Left lung (tissue), 10 donors: ENCODE data around the gene ANHX. TPM values are rescaled to one million over a fixed set of nuclear protein-coding genes. Genes with fewer than 3 reads are reported as not detected.

Experiments used
- ATAC-seq: fragments of 200-7000 bp; cut with Tn5 transposase; one replicate; pipeline ENCODE4 v1.9.1; 2020; ENCODE audit warnings: moderate library complexity
- DNase-seq, 4 donors: peaks; one replicate each; pipeline ENCODE4 v3.0.0-alpha.2; 2013 to 2020
- H3K27ac ChIP-seq, 2 donors: fragments of 200-600 bp; sonication (generic) in 1 of 2; one replicate each; pipeline versions ENCODE4 v1.5.0 to v1.8.0; 2020 to 2021
- H3K27me3 ChIP-seq, 2 donors: fragments of 200-600 bp; sonication (generic) in 1 of 2; one replicate each; pipeline versions ENCODE4 v1.5.0 to v1.8.0; 2020 to 2021
- H3K36me3 ChIP-seq, 2 donors: fragments of 200-600 bp; sonication (generic) in 1 of 2; one replicate each; pipeline versions ENCODE4 v1.5.0 to v1.8.0; 2020 to 2021
- H3K4me1 ChIP-seq, 2 donors: fragments of 200-600 bp; one replicate each; pipeline ENCODE4 v1.8.0; 2021
- H3K4me3 ChIP-seq, 2 donors: fragments of 200-600 bp; sonication (generic) in 1 of 2; one replicate each; pipeline versions ENCODE4 v1.5.0 to v1.8.0; 2020 to 2021; ENCODE audit warnings: mild to moderate bottlenecking in 1 of 2
- H3K9me3 ChIP-seq, 2 donors: fragments of 200-600 bp; sonication (generic) in 1 of 2; one replicate each; pipeline versions ENCODE4 v1.5.0 to v1.8.0; 2020 to 2021
- intact Hi-C, 2 donors: fragments of 100-400 bp; cut with DNase I; formaldehyde crosslinking; loops; one replicate each; pipeline versions ENCODE4 v1.11.2 to v1.14.2; 2022
- polyA plus RNA-seq, 6 donors: library from polyadenylated mRNA; unstranded; fragments of 120-200 nt; gene quantifications; one replicate each; pipeline ENCODE4 v1.2.1, GENCODE V29; 2013; ENCODE audit not compliant: insufficient read length in 6 of 6
- total RNA-seq, 2 donors: library from RNA; stranded (reverse); fragmentation: NEBNext Ultra II Directional; extraction: Animal tissue kit (Norgen Biotek cat#: 25700); gene quantifications; one replicate each; pipeline ENCODE4 v1.2.1, GENCODE V29; 2021
- TF ChIP-seq, protein P1 (sequence below), 2 donors: fragments of 200-600 bp; sonication (generic) in 1 of 2; IDR thresholded peaks; one replicate each; pipeline versions ENCODE4 v1.5.0 to v1.8.0; 2021; ENCODE audit warnings: antibody characterized with exemption in 2 of 2
- donor health status: DM: no; HTN: yes; CAD: no.
- donor health status: DM: no; HTN: no; CAD: no.

The ANHX gene
- total and polyA plus RNA-seq, 8 donors, result not detected

GRCh38 chr12:133190176-133190575 is 45.5 kb downstream of the ANHX start:
- TF ChIP-seq, protein P1, sequence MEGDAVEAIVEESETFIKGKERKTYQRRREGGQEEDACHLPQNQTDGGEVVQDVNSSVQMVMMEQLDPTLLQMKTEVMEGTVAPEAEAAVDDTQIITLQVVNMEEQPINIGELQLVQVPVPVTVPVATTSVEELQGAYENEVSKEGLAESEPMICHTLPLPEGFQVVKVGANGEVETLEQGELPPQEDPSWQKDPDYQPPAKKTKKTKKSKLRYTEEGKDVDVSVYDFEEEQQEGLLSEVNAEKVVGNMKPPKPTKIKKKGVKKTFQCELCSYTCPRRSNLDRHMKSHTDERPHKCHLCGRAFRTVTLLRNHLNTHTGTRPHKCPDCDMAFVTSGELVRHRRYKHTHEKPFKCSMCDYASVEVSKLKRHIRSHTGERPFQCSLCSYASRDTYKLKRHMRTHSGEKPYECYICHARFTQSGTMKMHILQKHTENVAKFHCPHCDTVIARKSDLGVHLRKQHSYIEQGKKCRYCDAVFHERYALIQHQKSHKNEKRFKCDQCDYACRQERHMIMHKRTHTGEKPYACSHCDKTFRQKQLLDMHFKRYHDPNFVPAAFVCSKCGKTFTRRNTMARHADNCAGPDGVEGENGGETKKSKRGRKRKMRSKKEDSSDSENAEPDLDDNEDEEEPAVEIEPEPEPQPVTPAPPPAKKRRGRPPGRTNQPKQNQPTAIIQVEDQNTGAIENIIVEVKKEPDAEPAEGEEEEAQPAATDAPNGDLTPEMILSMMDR (IDR thresholded peaks at IDR 0.05), result no peak
- H3K9me3 ChIP-seq, result peaks cover 11 to 100% of the 10 kb centered on the region in 2 donors
- DNase-seq, result no peak
- H3K4me3 ChIP-seq, result no peak overlapping the region
- no peaks in the 10 kb centered on the region for H3K27me3 ChIP-seq
- ATAC-seq, result no peak
- H3K27ac ChIP-seq, result no peak overlapping the region
- intact Hi-C loops, result no loop called here
- no peaks in the 10 kb centered on the region for H3K4me1 ChIP-seq
- peaks cover 30 to 100% of the 10 kb centered on the region in 2 donors for H3K36me3 ChIP-seq

DNA sequence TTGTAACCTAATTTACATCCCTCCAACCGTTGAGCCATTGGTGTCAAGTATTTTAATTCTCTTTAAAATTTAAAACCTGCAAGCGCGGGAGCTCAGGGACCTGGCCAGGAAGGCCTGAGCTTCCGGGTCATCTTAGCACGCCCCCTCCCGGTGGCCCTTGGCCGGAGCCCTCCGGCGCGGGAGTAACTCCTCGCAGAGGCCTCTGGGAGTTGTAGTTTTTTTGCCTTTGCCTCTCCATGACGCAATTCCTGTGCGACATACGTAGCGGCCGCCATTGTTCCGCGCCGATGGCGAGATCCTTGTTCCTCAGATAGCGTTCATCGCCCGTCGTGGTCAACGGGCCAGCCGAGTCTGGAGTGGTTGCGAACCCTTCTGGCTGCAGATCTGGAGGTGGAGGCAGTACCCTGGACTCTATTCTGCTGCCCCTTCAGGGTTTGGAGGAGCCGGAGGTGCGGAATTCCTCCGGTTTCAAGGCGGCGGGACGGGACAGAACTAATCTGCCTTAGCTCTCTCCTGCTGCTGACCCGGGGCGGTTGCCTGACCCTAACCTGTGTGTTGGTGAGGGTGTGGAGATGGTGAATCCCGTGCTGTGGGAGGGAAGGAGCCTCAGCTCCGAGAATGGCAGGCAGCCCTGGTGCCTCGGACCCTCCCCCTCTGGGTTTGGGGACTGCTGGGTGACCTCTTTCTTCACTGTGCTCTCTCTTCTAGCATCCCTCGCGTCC is 54.3 kb downstream of the ANHX start, which contains the start of gene ZNF268:
ZNF268 (plus strand) TSS at position 258 of the 722 bp plus-strand sequence. CDS start 503 bp downstream, outside the sequence.
- Histone ChIP-seq H3K27ac (peak within 1 kb of the TSS; percentile 34 to 68), H3K4me3 (peak within 1 kb of the TSS; percentile 74 to 90), H3K36me3 (peaks cover 0 to 39% of the 10 kb centered on the region in 2 donors), H3K27me3 (no peaks in the 10 kb centered on the region), H3K9me3 (peaks cover 0 to 87% of the 10 kb centered on the region in 2 donors), H3K4me1 (peaks cover 0 to 6% of the 10 kb centered on the region in 2 donors)
- TF ChIP-seq, protein P1 (IDR thresholded peaks at IDR 0.05), result peak; percentile 64 to 76
- peak; percentile 100 for ATAC-seq
- peak; percentile 86 to 93 (median 92) for DNase-seq
- intact Hi-C loops, result no loop called here

- H3K27me3 ChIP-seq, result no peaks in the 10 kb centered on the region
- H3K4me3 ChIP-seq, result peak overlapping the region in 1 of 2 donors; percentile 74
- ATAC-seq (no peak), DNase-seq (no peak)
- peaks cover 0 to 6% of the 10 kb centered on the region in 2 donors for H3K4me1 ChIP-seq
- TF ChIP-seq, protein P1 (IDR thresholded peaks at IDR 0.05), result no peak
- peak overlapping the region in 1 of 2 donors; percentile 68 for H3K27ac ChIP-seq
- H3K9me3 ChIP-seq, result peaks cover 0 to 87% of the 10 kb centered on the region in 2 donors
- peaks cover 0 to 31% of the 10 kb centered on the region in 2 donors for H3K36me3 ChIP-seq
- intact Hi-C loops, result no loop called here
Measured at GRCh38 chr12:133180669-133181068, 55.0 kb downstream of the ANHX start.

DNA sequence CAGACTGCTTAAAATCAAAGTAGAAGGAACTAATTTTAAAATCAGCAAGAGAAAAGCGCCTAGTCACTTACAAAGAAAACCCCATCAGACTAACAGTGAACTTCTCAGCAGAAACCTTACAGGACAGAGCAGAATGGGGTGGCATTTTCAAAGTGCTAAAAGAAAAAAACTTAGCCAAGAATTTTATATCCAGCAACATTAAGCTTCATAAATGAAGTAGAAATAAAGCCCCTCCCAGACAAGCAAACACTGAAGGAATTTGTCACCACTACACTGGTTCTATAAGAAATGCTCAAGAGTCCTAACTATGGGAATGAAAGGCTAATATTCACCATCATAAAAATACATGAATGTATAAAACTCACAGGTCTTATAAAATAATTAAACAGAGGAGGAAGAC is 60.8 kb downstream of the ANHX start:
- Histone ChIP-seq H3K36me3 (no peaks in the 10 kb centered on the region), H3K4me1 (no peaks in the 10 kb centered on the region), H3K4me3 (no peak overlapping the region), H3K9me3 (peaks cover 0 to 99% of the 10 kb centered on the region in 2 donors), H3K27me3 (no peaks in the 10 kb centered on the region), H3K27ac (no peak overlapping the region)
- intact Hi-C loops, result no loop called here
- no peak for ATAC-seq
- TF ChIP-seq, protein P1 (IDR thresholded peaks at IDR 0.05), result no peak
- DNase-seq, result no peak

DNA sequence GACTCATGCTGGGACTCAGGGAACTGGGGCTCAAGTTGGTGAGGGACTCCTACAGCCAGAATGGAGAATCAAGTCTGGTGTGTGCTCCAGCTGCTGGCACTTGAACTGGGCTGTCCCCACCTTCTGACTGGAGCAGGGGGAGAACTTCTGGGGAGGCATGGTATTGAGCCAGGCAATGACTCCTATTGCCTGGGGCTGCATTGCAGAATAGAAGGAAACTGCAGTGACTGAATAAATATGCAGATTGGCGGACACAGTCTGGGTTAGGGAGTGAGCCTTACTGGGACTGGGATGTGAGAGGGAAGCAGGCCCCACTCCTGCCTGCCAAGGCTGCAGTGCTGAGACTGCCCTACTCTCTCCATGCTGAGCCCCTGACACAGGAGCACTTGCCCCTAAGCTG is 63.2 kb downstream of the ANHX start:
- Histone ChIP-seq H3K4me1 (no peaks in the 10 kb centered on the region), H3K27me3 (no peaks in the 10 kb centered on the region), H3K27ac (no peak overlapping the region), H3K4me3 (no peak overlapping the region), H3K36me3 (no peaks in the 10 kb centered on the region), H3K9me3 (peaks cover 0 to 98% of the 10 kb centered on the region in 2 donors)
- TF ChIP-seq, protein P1 (IDR thresholded peaks at IDR 0.05), result no peak
- intact Hi-C loops, result no loop called here
- DNase-seq, result no peak
- no peak for ATAC-seq

Other genes with a start within 250 kb of the ANHX start
- 10 to 100 TPM in 1 of 2 donors, 1 to 10 TPM in 1; 7.5 to 10.8 TPM for gene ZNF26, start 249.5 kb downstream of the ANHX start, total RNA-seq
- 10 to 100 TPM; 14.7 to 19.4 (median 17.0) TPM for gene ZNF26, start 249.5 kb downstream of the ANHX start, polyA plus RNA-seq
- gene ZNF84, start 198.4 kb downstream of the ANHX start, total RNA-seq, result 10 to 100 TPM; 17.3 to 24.5 TPM
- gene ZNF84, start 198.4 kb downstream of the ANHX start, polyA plus RNA-seq, result 10 to 100 TPM; 71.1 to 85.7 (median 74.2) TPM
- gene ZNF140, start 155.0 kb downstream of the ANHX start, total RNA-seq, result 10 to 100 TPM; 12.2 to 14.4 TPM
- 10 to 100 TPM; 39.3 to 44.2 (median 40.7) TPM for gene ZNF140, start 155.0 kb downstream of the ANHX start, polyA plus RNA-seq
- gene ZNF891, start 105.6 kb downstream of the ANHX start, total RNA-seq, result 1 to 10 TPM; 1.6 to 1.8 TPM
- gene ZNF891, start 105.6 kb downstream of the ANHX start, polyA plus RNA-seq, result 1 to 10 TPM; 6.2 to 8.5 (median 7.4) TPM
- gene ZNF10, start 105.2 kb downstream of the ANHX start, total RNA-seq, result 1 to 10 TPM; 6.7 to 8.2 TPM
- gene ZNF10, start 105.2 kb downstream of the ANHX start, polyA plus RNA-seq, result 10 to 100 TPM; 28.7 to 36.1 (median 31.6) TPM
- 10 to 100 TPM; 19.2 to 20.9 TPM for gene ZNF268, start 54.4 kb downstream of the ANHX start, total RNA-seq
- 10 to 100 TPM; 25.1 to 31.7 (median 27.5) TPM for gene ZNF268, start 54.4 kb downstream of the ANHX start, polyA plus RNA-seq